ENCODE data around the gene SMTNL1.
"Not testable (repeated sequence)": the region's sequence is repeated elsewhere in the genome, so short reads cannot be mapped to it uniquely, and the experiment has no call there.

SMTNL1 gene

DNA sequence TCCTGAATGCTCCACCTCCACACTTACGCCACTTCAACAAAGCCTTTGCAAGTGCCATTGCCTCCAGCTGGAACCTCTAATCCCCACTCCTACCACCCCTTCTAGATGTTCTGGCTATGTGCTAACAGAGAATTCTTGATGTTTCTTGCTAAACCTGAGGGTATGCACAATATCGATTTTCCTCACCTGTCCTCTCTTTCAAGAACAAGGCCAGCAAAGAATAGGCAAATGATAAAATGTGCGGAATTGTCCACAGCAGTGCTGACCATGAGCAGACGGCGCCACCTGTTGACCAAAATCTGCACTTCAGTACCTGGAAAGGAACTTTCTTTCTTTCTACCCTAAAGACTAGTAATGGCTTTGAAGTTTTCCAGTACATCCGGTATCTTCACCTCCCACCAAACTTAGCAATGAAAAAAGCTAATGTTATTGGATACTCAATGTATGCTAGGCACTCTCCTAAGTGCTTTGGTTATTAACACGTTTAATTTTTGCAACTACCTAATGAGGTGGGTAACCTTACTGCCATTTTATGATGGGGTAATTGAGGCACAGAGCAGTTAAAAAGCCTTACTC lies 10.3 kb upstream of the SMTNL1 start:
- peaks cover 7 to 27% (median 18%) of the 10 kb centered on the region in 5 donors for H3K4me1 ChIP-seq (ENCODE audit: control insufficient read depth in 5 of 5, insufficient read depth in 5 of 5, low read length in 5 of 5)
- H3K9ac ChIP-seq (ENCODE audit: low read length in 5 of 5): no peak overlapping the region
- H3K9me3 ChIP-seq (ENCODE audit: control insufficient read depth in 5 of 5, low read length in 5 of 5): no peaks in the 10 kb centered on the region
- H3K27ac ChIP-seq (ENCODE audit: low read depth, low read length): no peak overlapping the region
- peaks cover 0 to 10% (median 4%) of the 10 kb centered on the region in 5 donors for H3K36me3 ChIP-seq (ENCODE audit: control insufficient read depth in 5 of 5, insufficient read depth in 5 of 5, low read length in 5 of 5)
- no peak overlapping the region for H3K4me3 ChIP-seq (ENCODE audit: low read depth in 1 of 5, low read length in 5 of 5)
- H3K27me3 ChIP-seq (ENCODE audit: control insufficient read depth in 5 of 5, insufficient read depth in 4 of 5, low read length in 5 of 5): no peaks in the 10 kb centered on the region

DNA sequence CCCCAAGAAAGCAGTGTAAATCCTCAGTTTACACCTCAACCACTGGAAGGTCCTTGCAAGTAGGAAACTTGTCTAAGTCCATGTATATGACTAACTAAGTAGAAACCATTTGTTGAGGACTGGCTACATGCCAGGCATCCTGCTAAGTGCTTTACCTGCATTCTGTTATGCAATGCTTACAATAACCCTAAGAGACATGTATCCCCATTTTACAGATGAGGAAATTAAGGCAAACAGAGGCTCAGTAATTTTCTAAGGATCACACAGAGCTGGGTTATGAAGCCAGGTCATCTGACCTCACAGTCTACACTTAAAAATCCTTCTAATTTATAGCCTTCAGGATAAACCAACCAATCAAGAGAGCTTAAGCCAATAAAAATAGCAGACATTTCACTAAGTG lies 8.4 kb upstream of the SMTNL1 start:
- Histone ChIP-seq H3K4me1 (ENCODE audit: control insufficient read depth in 5 of 5, insufficient read depth in 5 of 5, low read length in 5 of 5) (peaks cover 7 to 24% (median 18%) of the 10 kb centered on the region in 5 donors), H3K27ac (ENCODE audit: low read depth, low read length) (no peak overlapping the region), H3K27me3 (ENCODE audit: control insufficient read depth in 5 of 5, insufficient read depth in 4 of 5, low read length in 5 of 5) (no peaks in the 10 kb centered on the region), H3K9ac (ENCODE audit: low read length in 5 of 5) (peak overlapping the region in 1 of 5 donors; percentile 93), H3K9me3 (ENCODE audit: control insufficient read depth in 5 of 5, low read length in 5 of 5) (no peaks in the 10 kb centered on the region), H3K36me3 (ENCODE audit: control insufficient read depth in 5 of 5, insufficient read depth in 5 of 5, low read length in 5 of 5) (peaks cover 0 to 10% (median 4%) of the 10 kb centered on the region in 5 donors), H3K4me3 (ENCODE audit: low read depth in 1 of 5, low read length in 5 of 5) (no peak overlapping the region)

DNA sequence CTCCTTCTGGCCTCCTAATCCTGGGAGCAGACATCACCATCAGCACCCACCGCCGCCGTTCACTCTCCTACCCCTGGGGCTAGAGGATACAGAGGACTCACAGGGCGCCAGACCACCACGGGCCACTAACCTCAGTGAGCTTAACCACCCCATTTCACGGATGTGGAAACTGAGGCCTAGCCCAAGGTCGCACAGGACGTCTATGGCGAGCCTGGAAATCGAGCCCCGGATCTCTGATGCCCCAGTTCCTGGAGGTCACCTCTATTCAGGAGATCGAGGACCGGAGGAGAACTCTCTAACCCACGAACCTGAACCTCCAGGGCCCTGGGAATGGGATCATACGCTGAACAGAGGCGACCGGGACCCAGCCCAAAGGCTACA lies 7.2 kb upstream of the SMTNL1 start:
- H3K9me3 ChIP-seq (ENCODE audit: control insufficient read depth in 5 of 5, low read length in 5 of 5): no peaks in the 10 kb centered on the region
- peak overlapping the region; percentile 75 to 98 (median 94) for H3K4me3 ChIP-seq (ENCODE audit: low read depth in 1 of 5, low read length in 5 of 5)

DNA sequence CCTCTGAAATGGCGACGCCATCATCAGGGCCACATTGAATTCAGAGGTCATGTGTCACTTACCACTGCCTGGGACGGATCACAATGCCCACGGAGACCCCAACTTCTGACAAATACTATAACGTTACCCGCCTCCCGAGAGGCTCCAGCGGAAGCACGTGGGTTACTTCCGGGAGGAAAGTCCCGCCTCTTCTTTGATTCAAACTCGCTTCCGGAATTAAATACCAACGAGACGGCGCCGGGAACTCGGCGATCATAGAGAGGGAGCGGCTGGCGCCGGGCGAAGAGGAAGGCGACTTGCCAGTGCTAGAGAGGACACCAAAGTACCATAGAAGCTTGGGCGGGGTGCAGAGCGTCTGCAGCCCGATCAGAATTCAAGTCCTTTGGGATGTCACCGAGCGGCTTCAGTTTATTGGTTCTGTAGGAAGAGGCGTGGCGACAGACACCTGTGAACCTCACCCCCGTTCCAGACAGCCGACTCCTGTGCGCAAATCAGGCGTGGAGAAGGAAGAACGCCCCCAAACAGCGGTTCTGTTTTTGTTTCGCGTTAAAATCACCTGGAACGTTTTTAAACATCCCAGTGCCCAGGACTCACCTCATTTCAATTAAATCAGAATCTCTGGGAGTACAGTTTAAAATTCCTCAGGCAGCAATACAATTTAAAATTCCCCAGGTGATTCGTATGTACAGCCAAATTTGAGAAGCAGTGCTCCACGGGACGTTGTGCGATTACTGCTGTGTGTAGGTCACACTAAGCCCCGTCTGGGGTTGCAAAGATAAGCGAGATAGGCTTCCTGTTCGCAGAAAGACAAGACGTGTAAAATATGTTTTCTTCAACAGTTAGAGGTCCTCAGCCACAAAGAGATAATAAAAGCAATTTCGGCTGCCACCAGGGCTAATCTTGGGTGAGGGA lies 6.5 kb upstream of the SMTNL1 start, which contains the start of gene TIMM10:
Gene TIMM10 (minus strand): TSS at position 159 of the 912 bp plus-strand sequence. CDS start 565 bp downstream, outside the sequence.
- Histone ChIP-seq H3K27ac (ENCODE audit: low read depth, low read length) (peak within 1 kb of the TSS; percentile 81), H3K36me3 (ENCODE audit: control insufficient read depth in 5 of 5, insufficient read depth in 5 of 5, low read length in 5 of 5) (peaks cover 0 to 10% (median 4%) of the 10 kb centered on the region in 5 donors), H3K27me3 (ENCODE audit: control insufficient read depth in 5 of 5, insufficient read depth in 4 of 5, low read length in 5 of 5) (no peaks in the 10 kb centered on the region), H3K9me3 (ENCODE audit: control insufficient read depth in 5 of 5, low read length in 5 of 5) (no peaks in the 10 kb centered on the region), H3K4me1 (ENCODE audit: control insufficient read depth in 5 of 5, insufficient read depth in 5 of 5, low read length in 5 of 5) (peaks cover 7 to 22% (median 18%) of the 10 kb centered on the region in 5 donors), H3K9ac (ENCODE audit: low read length in 5 of 5) (peak within 1 kb of the TSS; percentile 74 to 95 (median 93)), H3K4me3 (ENCODE audit: low read depth in 1 of 5, low read length in 5 of 5) (peak within 1 kb of the TSS; percentile 75 to 98 (median 94))

More for the DNA sequence above, 7.2 kb upstream of the SMTNL1 start:
- Histone ChIP-seq H3K9ac (ENCODE audit: low read length in 5 of 5) (peak overlapping the region; percentile 74 to 95 (median 93)), H3K27ac (ENCODE audit: low read depth, low read length) (peak overlapping the region; percentile 81), H3K4me1 (ENCODE audit: control insufficient read depth in 5 of 5, insufficient read depth in 5 of 5, low read length in 5 of 5) (peaks cover 7 to 22% (median 18%) of the 10 kb centered on the region in 5 donors), H3K36me3 (ENCODE audit: control insufficient read depth in 5 of 5, insufficient read depth in 5 of 5, low read length in 5 of 5) (peaks cover 0 to 10% (median 4%) of the 10 kb centered on the region in 5 donors), H3K27me3 (ENCODE audit: control insufficient read depth in 5 of 5, insufficient read depth in 4 of 5, low read length in 5 of 5) (no peaks in the 10 kb centered on the region)

DNA sequence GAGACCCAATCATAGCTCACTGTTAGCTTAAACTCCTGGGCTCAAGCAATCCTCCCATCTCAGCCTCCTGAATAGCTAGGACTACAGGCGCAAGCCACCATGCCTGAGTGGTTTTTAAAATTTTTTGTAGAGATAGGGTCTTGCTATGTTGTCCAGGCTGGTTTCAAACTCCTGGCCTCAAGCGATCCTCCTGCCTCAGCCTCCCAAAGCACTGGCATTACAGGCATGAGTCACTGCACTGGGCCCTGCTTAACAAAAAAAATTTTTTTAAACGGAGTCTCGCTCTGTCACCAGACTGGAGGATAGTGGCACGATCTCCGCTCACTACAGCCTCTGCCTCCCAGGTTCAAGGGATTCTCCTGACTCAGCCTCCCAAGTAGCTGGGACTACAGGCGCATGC lies 2.9 kb upstream of the SMTNL1 start:
- H3K36me3 ChIP-seq (ENCODE audit: control insufficient read depth in 5 of 5, insufficient read depth in 5 of 5, low read length in 5 of 5); H3K9me3 ChIP-seq (ENCODE audit: control insufficient read depth in 5 of 5, low read length in 5 of 5); H3K27me3 ChIP-seq (ENCODE audit: control insufficient read depth in 5 of 5, insufficient read depth in 4 of 5, low read length in 5 of 5); H3K9ac ChIP-seq (ENCODE audit: low read length in 5 of 5); H3K27ac ChIP-seq (ENCODE audit: low read depth, low read length); H3K4me3 ChIP-seq (ENCODE audit: low read depth in 1 of 5, low read length in 5 of 5): not testable (repeated sequence)
- peaks cover 7 to 19% (median 17%) of the 10 kb centered on the region in 5 donors for H3K4me1 ChIP-seq (ENCODE audit: control insufficient read depth in 5 of 5, insufficient read depth in 5 of 5, low read length in 5 of 5)

DNA sequence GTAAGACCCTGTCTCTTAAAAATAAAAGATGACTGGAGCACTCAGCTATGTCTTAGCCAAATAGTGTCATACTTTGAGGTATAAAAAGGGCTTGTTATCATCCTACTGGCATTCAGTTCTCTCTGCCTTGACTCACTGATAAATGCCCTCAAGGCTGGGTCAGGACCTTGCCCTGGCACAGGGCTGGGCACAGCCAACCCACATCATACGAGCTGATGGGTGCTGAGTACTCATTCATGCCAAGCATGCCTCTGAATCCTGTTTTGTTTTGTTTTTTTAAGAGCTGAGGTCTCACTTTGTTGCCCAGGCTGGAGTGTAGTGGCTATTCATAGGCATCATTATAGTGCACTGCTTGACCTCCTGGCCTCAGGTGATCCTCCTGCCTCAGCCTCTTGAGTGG lies 1.9 kb downstream of the SMTNL1 start:
- H3K27ac ChIP-seq (ENCODE audit: low read depth, low read length): no peak overlapping the region
- H3K36me3 ChIP-seq (ENCODE audit: control insufficient read depth in 5 of 5, insufficient read depth in 5 of 5, low read length in 5 of 5): no peaks in the 10 kb centered on the region
- peaks cover 0 to 15% (median 0%) of the 10 kb centered on the region in 5 donors for H3K4me1 ChIP-seq (ENCODE audit: control insufficient read depth in 5 of 5, insufficient read depth in 5 of 5, low read length in 5 of 5)
- no peaks in the 10 kb centered on the region for H3K9me3 ChIP-seq (ENCODE audit: control insufficient read depth in 5 of 5, low read length in 5 of 5)
- no peak overlapping the region for H3K4me3 ChIP-seq (ENCODE audit: low read depth in 1 of 5, low read length in 5 of 5)
- no peak overlapping the region for H3K9ac ChIP-seq (ENCODE audit: low read length in 5 of 5)
- peaks cover 0 to 5% (median 0%) of the 10 kb centered on the region in 5 donors for H3K27me3 ChIP-seq (ENCODE audit: control insufficient read depth in 5 of 5, insufficient read depth in 4 of 5, low read length in 5 of 5)

DNA sequence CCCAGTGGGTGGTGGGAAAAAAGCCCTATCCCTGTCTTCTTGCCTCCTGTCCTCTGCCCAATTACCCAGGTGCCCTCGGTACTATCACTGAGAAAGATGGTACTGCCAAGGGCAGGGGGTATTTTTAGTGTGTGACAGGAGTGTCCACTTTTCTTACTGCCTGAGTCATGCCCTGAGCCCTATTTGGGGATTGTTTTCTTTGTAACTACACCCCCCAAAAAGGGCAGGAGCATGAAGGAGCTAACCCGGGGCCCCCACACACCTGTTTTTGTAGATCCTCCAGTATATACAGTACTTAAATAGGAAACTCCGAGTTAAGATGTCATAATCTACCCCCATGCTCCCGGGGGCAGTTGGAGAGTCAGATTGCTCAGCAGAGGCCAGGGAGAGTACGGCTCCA lies 3.8 kb downstream of the SMTNL1 start:
- H3K36me3 ChIP-seq (ENCODE audit: control insufficient read depth in 5 of 5, insufficient read depth in 5 of 5, low read length in 5 of 5): no peaks in the 10 kb centered on the region
- H3K9ac ChIP-seq (ENCODE audit: low read length in 5 of 5): no peak overlapping the region
- H3K4me1 ChIP-seq (ENCODE audit: control insufficient read depth in 5 of 5, insufficient read depth in 5 of 5, low read length in 5 of 5): peaks cover 0 to 15% (median 0%) of the 10 kb centered on the region in 5 donors
- peaks cover 0 to 5% (median 0%) of the 10 kb centered on the region in 5 donors for H3K27me3 ChIP-seq (ENCODE audit: control insufficient read depth in 5 of 5, insufficient read depth in 4 of 5, low read length in 5 of 5)
- no peak overlapping the region for H3K27ac ChIP-seq (ENCODE audit: low read depth, low read length)
- H3K4me3 ChIP-seq (ENCODE audit: low read depth in 1 of 5, low read length in 5 of 5): no peak overlapping the region
- no peaks in the 10 kb centered on the region for H3K9me3 ChIP-seq (ENCODE audit: control insufficient read depth in 5 of 5, low read length in 5 of 5)

DNA sequence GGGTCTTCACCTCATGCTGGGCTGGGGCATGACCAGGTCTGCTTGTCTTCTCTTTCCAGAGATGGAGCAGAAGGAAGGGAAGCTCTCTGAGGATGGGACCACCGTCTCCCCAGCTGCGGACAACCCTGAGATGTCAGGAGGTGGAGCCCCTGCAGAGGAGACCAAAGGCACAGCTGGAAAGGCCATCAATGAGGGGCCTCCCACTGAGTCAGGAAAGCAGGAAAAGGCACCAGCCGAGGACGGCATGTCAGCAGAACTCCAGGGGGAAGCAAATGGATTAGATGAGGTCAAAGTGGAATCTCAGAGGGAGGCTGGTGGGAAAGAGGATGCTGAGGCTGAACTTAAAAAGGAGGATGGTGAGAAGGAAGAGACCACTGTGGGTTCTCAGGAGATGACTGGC lies 5.2 kb downstream of the SMTNL1 start:
- no peaks in the 10 kb centered on the region for H3K9me3 ChIP-seq (ENCODE audit: control insufficient read depth in 5 of 5, low read length in 5 of 5)
- no peak overlapping the region for H3K27ac ChIP-seq (ENCODE audit: low read depth, low read length)
- no peak overlapping the region for H3K9ac ChIP-seq (ENCODE audit: low read length in 5 of 5)
- peaks cover 0 to 8% (median 0%) of the 10 kb centered on the region in 5 donors for H3K36me3 ChIP-seq (ENCODE audit: control insufficient read depth in 5 of 5, insufficient read depth in 5 of 5, low read length in 5 of 5)
- peaks cover 0 to 20% (median 1%) of the 10 kb centered on the region in 5 donors for H3K4me1 ChIP-seq (ENCODE audit: control insufficient read depth in 5 of 5, insufficient read depth in 5 of 5, low read length in 5 of 5)
- H3K27me3 ChIP-seq (ENCODE audit: control insufficient read depth in 5 of 5, insufficient read depth in 4 of 5, low read length in 5 of 5): peaks cover 0 to 5% (median 0%) of the 10 kb centered on the region in 5 donors
- H3K4me3 ChIP-seq (ENCODE audit: low read depth in 1 of 5, low read length in 5 of 5): no peak overlapping the region

DNA sequence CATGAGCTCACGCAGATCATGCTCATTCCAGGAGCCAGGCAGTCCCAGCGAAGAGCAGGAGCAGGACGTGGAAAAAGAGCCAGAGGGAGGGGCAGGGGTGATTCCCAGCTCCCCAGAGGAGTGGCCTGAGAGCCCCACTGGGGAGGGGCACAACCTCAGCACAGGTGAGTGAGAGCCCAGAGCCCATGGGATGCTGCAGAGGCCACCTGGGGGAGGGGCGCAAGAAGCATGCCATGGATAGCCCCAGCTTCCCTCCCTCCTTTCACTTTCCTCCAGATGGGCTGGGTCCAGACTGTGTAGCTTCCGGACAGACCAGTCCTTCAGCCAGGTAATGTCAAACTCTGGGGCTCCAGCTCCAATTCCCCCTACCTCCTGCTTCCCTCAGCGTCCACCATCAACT lies 6.2 kb downstream of the SMTNL1 start:
- no peak overlapping the region for H3K27ac ChIP-seq (ENCODE audit: low read depth, low read length)
- no peaks in the 10 kb centered on the region for H3K9me3 ChIP-seq (ENCODE audit: control insufficient read depth in 5 of 5, low read length in 5 of 5)
- H3K27me3 ChIP-seq (ENCODE audit: control insufficient read depth in 5 of 5, insufficient read depth in 4 of 5, low read length in 5 of 5): peaks cover 0 to 5% (median 0%) of the 10 kb centered on the region in 5 donors
- H3K9ac ChIP-seq (ENCODE audit: low read length in 5 of 5): no peak overlapping the region
- H3K36me3 ChIP-seq (ENCODE audit: control insufficient read depth in 5 of 5, insufficient read depth in 5 of 5, low read length in 5 of 5): peaks cover 0 to 9% (median 0%) of the 10 kb centered on the region in 5 donors
- peaks cover 0 to 26% (median 2%) of the 10 kb centered on the region in 5 donors for H3K4me1 ChIP-seq (ENCODE audit: control insufficient read depth in 5 of 5, insufficient read depth in 5 of 5, low read length in 5 of 5)
- H3K4me3 ChIP-seq (ENCODE audit: low read depth in 1 of 5, low read length in 5 of 5): no peak overlapping the region

DNA sequence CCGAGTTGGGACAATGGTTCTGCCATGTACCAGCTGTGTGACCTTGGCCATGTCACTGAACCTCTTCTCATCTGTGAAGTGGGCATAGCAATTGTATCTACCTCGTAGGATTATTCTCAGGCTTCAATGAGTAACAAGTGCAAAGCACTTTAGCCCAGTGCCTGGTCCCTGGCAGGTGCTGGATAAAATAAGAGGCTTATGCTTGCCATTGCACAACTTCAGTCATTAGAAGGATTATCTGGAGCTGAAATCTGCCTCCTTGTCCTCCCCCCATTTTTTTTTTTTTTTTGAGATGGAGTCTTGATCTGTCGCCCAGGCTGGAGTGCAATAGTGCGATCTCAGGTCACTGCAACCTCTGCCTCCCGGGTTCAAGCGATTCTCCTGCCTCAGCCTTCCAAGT lies 7.2 kb downstream of the SMTNL1 start:
- Histone ChIP-seq H3K9me3 (ENCODE audit: control insufficient read depth in 5 of 5, low read length in 5 of 5) (no peaks in the 10 kb centered on the region), H3K27me3 (ENCODE audit: control insufficient read depth in 5 of 5, insufficient read depth in 4 of 5, low read length in 5 of 5) (peaks cover 0 to 5% (median 0%) of the 10 kb centered on the region in 5 donors), H3K9ac (ENCODE audit: low read length in 5 of 5) (no peak overlapping the region), H3K27ac (ENCODE audit: low read depth, low read length) (no peak overlapping the region), H3K4me1 (ENCODE audit: control insufficient read depth in 5 of 5, insufficient read depth in 5 of 5, low read length in 5 of 5) (peaks cover 0 to 26% (median 2%) of the 10 kb centered on the region in 5 donors), H3K36me3 (ENCODE audit: control insufficient read depth in 5 of 5, insufficient read depth in 5 of 5, low read length in 5 of 5) (peaks cover 0 to 14% (median 2%) of the 10 kb centered on the region in 5 donors), H3K4me3 (ENCODE audit: low read depth in 1 of 5, low read length in 5 of 5) (no peak overlapping the region)
